Activated CD4-positive, alpha-beta T cell treated with anti-CD3 and anti-CD28 coated beads, Interleukin-2, Interleukin-4, amounts not matched to agents 100 ng/mL and 50 ng/mL, durations not matched to agents 16 hours and 8 hours (primary cell): ENCODE data around the gene TBX2.
A peak's percentile ranks its signal among the peaks of the same experiment; 100 is the strongest.
"Not testable (repeated sequence)": the region's sequence is repeated elsewhere in the genome, so short reads cannot be mapped to it uniquely, and the experiment has no call there.

Experiments
- DNase-seq: peaks from one replicate; pipeline ENCODE4 v3.0.0-alpha.2; 2020; ENCODE audit warnings: low spot score

TBX2 gene

GRCh38 chr17:61414141-61414935 lies 14.7 kb downstream of the TBX2 start:
- DNase-seq: no peak

DNA sequence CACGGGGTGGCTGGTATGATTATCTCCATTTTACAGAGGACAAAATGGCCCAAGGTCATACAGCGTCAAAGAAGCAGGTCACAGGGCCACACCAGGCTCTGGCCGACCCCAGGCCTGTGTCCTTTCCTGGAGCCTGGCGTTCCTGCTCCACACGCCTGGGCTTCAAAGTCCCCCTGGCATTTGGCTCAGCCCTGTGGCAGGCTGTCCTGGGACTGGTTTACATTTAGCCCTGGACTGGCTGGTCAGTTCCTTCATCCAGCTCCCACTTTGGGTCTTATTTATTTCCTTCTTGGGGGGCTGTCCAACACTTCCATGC lies 15.3 kb downstream of the TBX2 start:
- no peak for DNase-seq

GRCh38 chr17:61415374-61416210 lies 15.9 kb downstream of the TBX2 start:
- no peak for DNase-seq

DNA sequence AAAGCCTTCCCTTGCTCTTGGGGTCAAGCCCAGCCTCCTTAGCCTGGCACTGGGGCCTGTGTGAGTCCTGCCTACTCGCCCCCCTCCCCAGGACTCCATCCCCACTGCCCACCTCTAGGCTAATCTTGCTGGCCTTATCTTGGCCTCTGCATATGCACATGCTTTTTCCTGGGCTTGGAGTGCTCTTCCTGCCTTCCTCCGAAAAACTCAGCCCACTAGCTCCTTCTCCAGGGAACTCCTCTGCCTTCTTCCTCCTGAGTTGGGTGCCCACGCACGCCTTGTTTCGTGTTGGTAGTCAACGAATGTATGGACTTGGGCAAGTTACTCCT lies 16.5 kb downstream of the TBX2 start:
- DNase-seq: no peak

DNA sequence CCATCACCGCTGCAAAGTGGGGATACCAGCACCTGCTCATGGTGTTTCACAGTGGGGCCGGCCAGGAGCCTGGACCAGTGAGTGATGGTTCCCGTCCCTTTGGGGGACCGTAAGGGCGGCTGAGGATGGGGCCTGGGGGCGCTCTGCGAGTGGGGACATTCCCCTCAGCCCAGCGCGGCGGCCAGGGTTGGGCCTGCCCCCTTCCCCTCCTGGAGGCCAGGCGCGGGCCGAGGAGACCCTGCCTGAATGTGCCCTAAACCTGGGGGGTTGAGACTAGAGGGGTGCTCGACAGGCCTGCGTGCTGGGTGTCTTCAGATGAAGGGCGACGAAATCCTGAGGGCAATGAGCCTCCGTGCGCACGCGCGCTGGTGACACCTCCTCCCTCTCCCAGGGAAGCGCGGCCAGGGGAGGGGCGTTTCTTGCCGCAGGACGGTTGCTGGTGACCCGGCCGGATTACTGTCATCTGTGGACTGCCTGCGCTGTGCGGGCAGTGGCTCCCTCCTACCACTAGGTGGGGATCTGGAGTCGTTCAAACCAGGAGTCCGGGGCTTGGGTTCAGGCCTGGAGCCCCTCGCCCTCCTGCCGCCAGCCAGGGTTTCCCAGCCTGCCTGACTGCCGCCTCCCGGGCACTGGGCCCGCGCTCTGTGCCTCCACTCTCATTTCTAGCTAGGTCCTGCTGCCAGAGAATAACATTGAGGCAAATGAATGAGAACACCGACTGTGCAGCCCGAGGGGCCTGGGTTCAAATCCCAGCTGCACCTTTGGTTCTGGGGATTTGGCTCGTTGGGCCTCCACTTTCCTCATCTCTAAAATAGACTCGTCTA lies 17.1 kb downstream of the TBX2 start:
- peak; percentile 74 for DNase-seq

GRCh38 chr17:61418449-61418848 lies 18.8 kb downstream of the TBX2 start:
- no peak for DNase-seq

GRCh38 chr17:61419496-61420046 lies 19.9 kb downstream of the TBX2 start:
- no peak for DNase-seq

- DNase-seq: no peak
Observed at GRCh38 chr17:61420052-61420451, 20.4 kb downstream of the TBX2 start.

DNA sequence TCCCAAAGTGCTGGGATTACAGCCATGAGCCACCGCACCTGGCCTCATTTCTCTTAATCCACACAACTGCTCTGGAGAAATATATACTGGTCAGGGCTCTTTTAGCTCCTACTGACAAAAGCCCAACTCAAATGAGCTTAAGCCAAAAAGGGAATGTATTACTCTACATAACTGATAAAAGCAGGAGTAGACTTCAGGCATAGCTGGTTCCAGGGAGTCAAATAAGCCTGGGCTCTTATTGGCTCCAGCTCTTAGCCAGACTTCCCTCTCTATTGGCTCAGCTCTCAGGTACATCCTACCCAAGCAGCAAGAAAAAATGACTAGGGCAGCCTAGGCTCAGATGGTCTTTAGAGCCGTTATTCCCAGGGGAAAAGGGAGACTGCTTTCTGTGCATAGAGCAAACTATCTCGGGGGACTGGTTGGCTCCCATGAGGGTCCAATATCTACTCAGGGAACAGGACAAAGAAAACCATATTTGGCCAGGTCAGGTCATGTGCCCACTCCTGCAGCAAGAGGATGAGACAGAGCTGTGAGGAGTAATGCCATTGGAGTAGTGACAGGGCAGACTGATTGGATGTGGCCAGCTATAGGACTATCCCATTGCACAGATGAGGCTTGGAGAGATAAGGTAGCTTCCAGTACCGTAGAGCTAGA lies 21.2 kb downstream of the TBX2 start:
- DNase-seq: no peak

DNA sequence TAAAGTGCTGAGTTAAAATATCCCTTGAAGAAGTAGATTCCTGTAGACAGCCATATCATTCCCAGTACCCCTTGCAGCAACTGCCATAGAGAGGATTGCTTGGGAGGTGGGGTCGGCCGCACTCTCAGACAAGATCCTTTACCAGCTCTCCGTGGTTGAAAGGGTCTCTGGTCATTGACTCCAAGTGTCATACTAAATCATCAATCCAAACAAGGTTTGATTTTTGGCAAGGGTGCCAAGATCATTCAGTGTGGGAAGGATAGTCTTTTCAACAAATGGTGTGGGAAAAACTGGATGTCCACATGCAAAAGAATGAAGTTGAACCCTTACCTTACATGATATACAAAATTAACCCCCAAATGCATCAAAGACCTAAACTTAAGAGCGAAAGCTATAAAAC lies 21.8 kb downstream of the TBX2 start:
- DNase-seq: no peak

- no peak for DNase-seq
Observed at GRCh38 chr17:61422116-61422799, 22.6 kb downstream of the TBX2 start.

GRCh38 chr17:61422869-61423268 lies 23.2 kb downstream of the TBX2 start:
- no peak for DNase-seq

DNA sequence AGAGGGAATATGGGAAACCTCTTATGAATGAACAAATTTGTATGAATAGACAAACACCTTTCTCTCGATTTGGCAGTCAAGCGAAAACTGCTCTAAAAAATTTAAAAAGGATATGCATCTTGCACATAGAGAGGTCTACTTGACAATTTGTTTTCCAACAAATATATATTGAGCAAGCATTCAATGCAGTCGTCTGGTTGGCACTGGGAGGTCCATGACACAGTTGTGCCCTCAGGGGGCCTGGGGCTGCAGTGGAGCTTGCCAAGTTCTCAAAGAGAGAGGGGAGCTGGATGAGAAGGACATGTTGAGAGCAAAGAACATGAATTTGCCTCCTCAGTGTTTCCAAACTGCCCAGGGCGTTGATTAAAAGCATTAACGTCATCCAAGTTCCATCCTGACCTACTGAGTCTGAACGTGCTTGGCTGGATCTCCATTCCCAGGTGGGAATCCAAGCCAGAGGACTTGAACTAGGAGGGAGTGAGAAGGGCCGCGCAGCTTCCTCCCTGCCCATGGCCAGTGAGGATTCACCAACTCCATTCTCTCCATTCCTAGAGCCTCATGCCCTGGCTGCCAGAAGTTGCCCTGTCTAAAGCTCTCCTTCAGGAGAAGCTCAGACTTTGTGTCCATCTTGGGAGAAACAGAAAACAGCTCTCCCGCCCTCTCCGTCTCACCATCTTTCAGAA lies 24.5 kb downstream of the TBX2 start:
- no peak for DNase-seq

DNA sequence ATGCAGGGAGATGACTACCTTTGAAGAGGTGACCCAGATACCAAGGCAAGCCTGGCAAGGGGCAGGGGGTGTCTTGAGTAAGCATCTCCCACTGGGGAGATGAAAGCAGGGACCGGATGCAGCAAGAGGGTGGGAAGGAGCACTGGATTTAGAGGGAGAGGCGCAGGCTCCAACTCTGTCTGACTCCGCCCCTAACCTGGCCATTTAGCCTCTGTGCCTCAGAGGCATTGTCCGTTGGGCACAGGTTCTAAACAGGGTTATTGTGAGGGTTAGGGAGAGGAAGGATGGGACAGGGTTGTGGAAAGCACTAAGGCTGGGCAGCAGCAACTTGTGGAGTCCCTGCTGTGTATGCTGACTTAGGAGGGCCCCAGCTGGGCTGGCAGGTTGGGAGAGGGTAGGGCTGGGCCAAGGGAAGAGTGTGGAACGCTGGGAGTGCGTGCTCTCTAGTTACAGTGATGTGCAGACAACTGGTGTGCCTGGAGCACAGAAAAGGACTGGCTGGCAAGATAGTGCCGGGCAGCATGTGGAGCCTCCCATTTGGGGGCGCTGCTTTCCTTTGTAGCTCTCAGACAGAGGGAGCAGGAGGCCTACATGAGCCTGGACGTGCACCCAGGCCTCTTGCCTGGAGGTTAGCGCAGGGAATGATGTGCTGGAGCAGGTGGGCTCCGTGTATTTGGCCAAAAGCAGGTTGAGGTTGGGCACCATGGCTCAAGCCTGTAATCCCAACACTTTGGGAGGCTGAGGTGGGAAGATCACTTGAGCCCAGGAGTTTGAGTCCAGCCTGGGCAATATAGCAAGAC lies 26.2 kb downstream of the TBX2 start:
- DNase-seq: no peak

- no peak for DNase-seq
Observed at GRCh38 chr17:61426482-61427304, 27.1 kb downstream of the TBX2 start.

GRCh38 chr17:61427567-61427966 lies 27.9 kb downstream of the TBX2 start:
- DNase-seq: no peak

DNA sequence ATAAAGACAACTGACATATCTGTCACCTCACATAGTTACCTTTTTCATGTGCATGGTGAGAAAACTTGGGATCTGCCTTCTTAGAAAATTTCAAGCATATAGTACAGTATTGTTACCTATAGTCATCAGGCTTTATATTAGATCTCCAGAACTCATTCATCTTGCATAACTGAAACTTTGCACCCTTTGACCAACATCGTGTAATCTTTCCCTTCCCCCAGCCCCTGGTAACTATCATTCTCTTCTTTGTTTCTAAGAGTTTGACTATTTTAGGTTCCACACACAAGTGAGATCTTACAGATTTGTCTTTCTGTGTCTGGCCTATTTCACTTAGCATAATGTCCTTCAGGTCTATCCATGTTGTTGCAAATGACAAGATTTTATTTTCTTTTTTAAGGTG lies 29.6 kb downstream of the TBX2 start:
- no peak for DNase-seq

GRCh38 chr17:61429831-61430230 lies 30.2 kb downstream of the TBX2 start:
- DNase-seq: not testable (repeated sequence)
